ENCODE measurements around the gene ENAH.

DNA sequence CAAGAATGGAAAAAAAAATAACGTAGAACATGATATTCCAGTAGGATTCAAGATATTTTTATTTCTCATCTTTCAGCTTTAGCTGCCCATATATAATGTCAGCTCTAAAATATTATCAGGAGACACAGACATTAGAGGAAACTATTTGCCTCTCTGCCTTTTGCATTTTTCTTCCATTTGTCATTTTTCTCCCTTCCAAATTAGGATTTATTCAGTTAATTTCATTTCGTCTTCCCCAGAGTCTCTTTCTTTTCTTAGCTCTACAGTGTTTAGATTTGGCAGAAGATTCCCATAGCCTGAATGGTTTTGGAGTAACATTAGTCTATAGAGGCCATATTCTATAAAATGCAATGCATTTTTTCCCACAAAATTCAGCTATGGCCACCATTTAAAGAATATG lies 5.1 kb upstream of the ENAH start:
- TF ChIP-seq, protein P1, sequence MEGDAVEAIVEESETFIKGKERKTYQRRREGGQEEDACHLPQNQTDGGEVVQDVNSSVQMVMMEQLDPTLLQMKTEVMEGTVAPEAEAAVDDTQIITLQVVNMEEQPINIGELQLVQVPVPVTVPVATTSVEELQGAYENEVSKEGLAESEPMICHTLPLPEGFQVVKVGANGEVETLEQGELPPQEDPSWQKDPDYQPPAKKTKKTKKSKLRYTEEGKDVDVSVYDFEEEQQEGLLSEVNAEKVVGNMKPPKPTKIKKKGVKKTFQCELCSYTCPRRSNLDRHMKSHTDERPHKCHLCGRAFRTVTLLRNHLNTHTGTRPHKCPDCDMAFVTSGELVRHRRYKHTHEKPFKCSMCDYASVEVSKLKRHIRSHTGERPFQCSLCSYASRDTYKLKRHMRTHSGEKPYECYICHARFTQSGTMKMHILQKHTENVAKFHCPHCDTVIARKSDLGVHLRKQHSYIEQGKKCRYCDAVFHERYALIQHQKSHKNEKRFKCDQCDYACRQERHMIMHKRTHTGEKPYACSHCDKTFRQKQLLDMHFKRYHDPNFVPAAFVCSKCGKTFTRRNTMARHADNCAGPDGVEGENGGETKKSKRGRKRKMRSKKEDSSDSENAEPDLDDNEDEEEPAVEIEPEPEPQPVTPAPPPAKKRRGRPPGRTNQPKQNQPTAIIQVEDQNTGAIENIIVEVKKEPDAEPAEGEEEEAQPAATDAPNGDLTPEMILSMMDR (IDR thresholded peaks at IDR 0.05; ENCODE audit: insufficient read depth, low read depth, low read length): no peak
- TF ChIP-seq EZH2 (IDR thresholded peaks at IDR 0.05; ENCODE audit: insufficient read depth, low read length): no peak
